HCT116 (cell line): ENCODE measurements around the gene ART3. TPM values are rescaled to one million over a fixed set of nuclear protein-coding genes. Genes with fewer than 3 reads are reported as not detected.

ENCODE experiments used
- ATAC-seq: fragments of 200-7000 bp; cut with Tn5 transposase; 2 replicates; pipeline ENCODE4 v1.9.1; 2020; ENCODE audit warnings: mild to moderate bottlenecking, moderate library complexity
- BruUV-seq: library from RNA; stranded (reverse); fragments of 400-500 nt; replicated peaks from 2 replicates; lab custom pipeline; 2021; lab: Mats Ljungman, UMichigan
- CTCF ChIA-PET: fragments of 300-600 bp; sonication (Branson Sonifier 250); formaldehyde crosslinking; loops from one replicate; lab custom pipeline; 2021; ENCODE audit warnings: antibody characterized with exemption; lab: Charles Lee
- POLR2A ChIA-PET: fragments of 300-600, 350-600 bp; sonication (Branson Sonifier 250); formaldehyde crosslinking; loops from one replicate; lab custom pipeline; 2021; ENCODE audit warnings: antibody characterized with exemption; lab: Charles Lee
- RAD21 ChIA-PET, 2 experiments: fragments of 300-600 bp; sonication (Branson Sonifier 250); formaldehyde crosslinking; loops; one replicate each; lab custom pipeline; 2023; ENCODE audit warnings: low total read pairs in 2 of 2; ENCODE audit not compliant: uncharacterized antibody in 2 of 2, unreplicated experiment in 2 of 2, low non-redundant PET in 1 of 2; lab: Charles Lee
- DNase-seq: peaks from one replicate; pipeline ENCODE4 v3.0.0-alpha.2; 2010; ENCODE audit warnings: low read depth, low spot score
- H2AFZ ChIP-seq: fragments of 200-600 bp; shearing (Covaris generic), sonication (generic); 2 replicates; pipeline ENCODE4 v1.6.1; 2017; ENCODE audit warnings: low read depth, mixed run types, mixed read lengths, antibody characterized with exemption, low read length; ENCODE audit not compliant: poor library complexity, severe bottlenecking
- H3K27ac ChIP-seq: 2 replicates; pipeline ENCODE4 v1.5.1; 2012; ENCODE audit warnings: low read depth, low read length
- H3K27me3 ChIP-seq: fragments of 200-600 bp; sonication (generic); 2 replicates; pipeline ENCODE4 v1.6.1; 2016; ENCODE audit warnings: mixed run types, low read length, mixed read lengths; ENCODE audit not compliant: insufficient read depth
- H3K36me3 ChIP-seq, 2 experiments: fragments of 200-500 bp in 1 of 2; fragments of 200-600 bp in 1 of 2; sonication (Bioruptor generic) in 1 of 2; sonication (generic) in 1 of 2; 2 replicates each; pipeline versions ENCODE4 v1.5.1 to v1.6.1; 2014 to 2016; ENCODE audit warnings: low read length in 2 of 2, inconsistent platforms in 1 of 2, mixed read lengths in 1 of 2, mixed run types in 1 of 2; ENCODE audit not compliant: insufficient read depth in 2 of 2, control insufficient read depth in 1 of 2
- H3K4me1 ChIP-seq, 2 experiments: fragments of 200-600 bp in 1 of 2; sonication (generic) in 1 of 2; 2 replicates each; pipeline versions ENCODE4 v1.5.1 to v1.6.1; 2012 to 2017; ENCODE audit warnings: low read length in 2 of 2, inconsistent platforms in 1 of 2, mild to moderate bottlenecking in 1 of 2, mixed read lengths in 1 of 2, mixed run types in 1 of 2, moderate library complexity in 1 of 2; ENCODE audit not compliant: insufficient read depth in 2 of 2, control insufficient read depth in 1 of 2
- H3K4me2 ChIP-seq: fragments of 200-600 bp; sonication (generic); 2 replicates; pipeline ENCODE4 v1.6.1; 2017; ENCODE audit warnings: mixed run types, low read length, mixed read lengths
- H3K4me3 ChIP-seq, 2 experiments: fragments of 200-600 bp in 1 of 2; sonication (generic) in 1 of 2; replicated peaks in 1 of 2; 2 replicates each; pipeline ENCODE4 v1.5.1; 2011 to 2016; ENCODE audit warnings: low read length in 2 of 2, control low read depth in 1 of 2, low read depth in 1 of 2, mild to moderate bottlenecking in 1 of 2, mixed read lengths in 1 of 2, mixed run types in 1 of 2
- H3K79me2 ChIP-seq: fragments of 200-600 bp; sonication (generic); 2 replicates; pipeline ENCODE4 v1.6.1; 2017; ENCODE audit warnings: mild to moderate bottlenecking, mixed run types, low read length, moderate library complexity, mixed read lengths; ENCODE audit not compliant: insufficient read depth
- H3K9ac ChIP-seq: fragments of 200-600 bp; sonication (generic); 2 replicates; pipeline ENCODE4 v1.6.1; 2016; ENCODE audit warnings: low read length, mixed read lengths
- H3K9me2 ChIP-seq: fragments of 200-600 bp; sonication (generic), shearing (Covaris generic); 2 replicates; pipeline ENCODE4 v1.6.1; 2017; ENCODE audit warnings: mixed run types, mild to moderate bottlenecking, moderate library complexity; ENCODE audit not compliant: insufficient read depth
- H3K9me3 ChIP-seq, 2 experiments: fragments of 200-500 bp in 1 of 2; fragments of 200-600 bp in 1 of 2; sonication (Bioruptor generic) in 1 of 2; sonication (generic) in 1 of 2; 2 replicates each; pipeline ENCODE4 v1.6.1; 2014 to 2017; ENCODE audit warnings: low read length in 2 of 2, mixed read lengths in 2 of 2, inconsistent platforms in 1 of 2, low read depth in 1 of 2, mild to moderate bottlenecking in 1 of 2, mixed run types in 1 of 2, moderate library complexity in 1 of 2; ENCODE audit not compliant: control insufficient read depth in 1 of 2, insufficient read depth in 1 of 2
- H4K20me1 ChIP-seq: fragments of 200-600 bp; sonication (generic), shearing (Covaris generic); 2 replicates; pipeline ENCODE4 v1.6.1; 2017; ENCODE audit warnings: mixed run types, mild to moderate bottlenecking, moderate library complexity; ENCODE audit not compliant: insufficient read depth
- CBX3 ChIP-seq: IDR thresholded peaks from 2 replicates; pipeline ENCODE4 v1.6.1; 2012; ENCODE audit warnings: low read depth
- EZH2phosphoT487 ChIP-seq: fragments of 200-600 bp; IDR thresholded peaks from 2 replicates; pipeline ENCODE4 v1.6.1; 2018; ENCODE audit warnings: antibody characterized with exemption, borderline replicate concordance
- POLR2A ChIP-seq: IDR thresholded peaks from 2 replicates; pipeline ENCODE4 v1.7.0; 2011; ENCODE audit warnings: borderline replicate concordance; ENCODE audit not compliant: insufficient read depth, insufficient read length; ENCODE audit errors: extremely low read depth
- SP1 ChIP-seq: IDR thresholded peaks from 2 replicates; pipeline ENCODE4 v1.6.1; 2012; ENCODE audit warnings: low read depth
- TCF7L2 ChIP-seq: IDR thresholded peaks from 2 replicates; pipeline ENCODE4 v1.7.0; 2011; ENCODE audit warnings: borderline replicate concordance, inconsistent platforms; ENCODE audit not compliant: insufficient read depth, insufficient read length; ENCODE audit errors: extremely low read depth
- YY1 ChIP-seq: IDR thresholded peaks from 2 replicates; pipeline ENCODE4 v1.6.1; 2011; ENCODE audit warnings: low read length, low read depth, moderate library complexity, mild to moderate bottlenecking; ENCODE audit not compliant: insufficient replicate concordance; ENCODE audit errors: extremely low read depth
- ZFX ChIP-seq: fragments of 450-650 bp; IDR thresholded peaks from 2 replicates; pipeline ENCODE4 v1.6.1; 2017
- intact Hi-C: fragments of 100-400 bp; cut with micrococcal nuclease; formaldehyde crosslinking; loops from 2 replicates; pipeline ENCODE4 v1.10.0; 2022
- total RNA-seq: library from RNA; stranded (reverse); gene quantifications from one replicate; pipeline ENCODE4 v1.2.1, GENCODE V29; 2021; ENCODE audit not compliant: unreplicated experiment
- TF ChIP-seq, protein P1 (sequence below): IDR thresholded peaks from 2 replicates; pipeline ENCODE4 v1.6.1; 2012
- TF ChIP-seq, protein P2 (sequence below): IDR thresholded peaks from 2 replicates; pipeline ENCODE4 v1.6.1; 2011; ENCODE audit warnings: mild to moderate bottlenecking, low read length, moderate library complexity; ENCODE audit not compliant: insufficient replicate concordance; ENCODE audit errors: extremely low read depth
- TF ChIP-seq, protein P3 (sequence below), 3 experiments: fragments of 200-600 bp in 1 of 3; sonication (generic) in 1 of 3; IDR thresholded peaks in 2 of 3; conservative IDR thresholded peaks in 1 of 3; 2 replicates each; pipeline ENCODE4 v1.5.1; 2012 to 2017; ENCODE audit warnings: low read depth in 2 of 3, low read length in 2 of 3, antibody characterized with exemption in 1 of 3, borderline replicate concordance in 1 of 3, control low read depth in 1 of 3, mild to moderate bottlenecking in 1 of 3, mixed read lengths in 1 of 3, mixed run types in 1 of 3, moderate library complexity in 1 of 3; ENCODE audit not compliant: insufficient read depth in 1 of 3

Gene ART3
- total RNA-seq, 1 experiment from 2014 or later = not detected

DNA sequence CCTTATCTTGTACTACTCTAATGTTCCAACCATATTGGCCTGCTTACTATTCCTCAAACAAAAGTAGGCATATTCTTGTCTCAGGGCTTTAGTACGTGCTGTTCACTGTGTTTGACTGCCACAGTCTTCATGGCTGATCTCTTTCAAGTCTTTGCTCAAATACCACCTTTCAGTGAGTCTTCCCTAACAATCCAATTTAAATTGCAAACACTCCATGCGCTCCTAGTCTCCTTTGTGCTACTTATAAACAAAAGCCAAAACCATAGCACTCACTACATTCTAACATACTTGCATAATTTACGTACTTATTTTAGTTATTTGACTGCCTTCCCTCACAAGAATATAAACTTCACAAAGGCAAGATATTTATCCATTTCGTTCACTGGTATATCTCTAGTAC is 1.7 kb upstream of the ART3 start:
- BruUV-seq = no TSS peak
- H3K9me3 ChIP-seq = no peaks in the 10 kb centered on the region
- ATAC-seq = no peak
- DNase-seq = no peak
- no peak overlapping the region for H2AFZ ChIP-seq
- H3K4me2 ChIP-seq = no peak overlapping the region
- no peaks in the 10 kb centered on the region for H3K27me3 ChIP-seq
- H3K79me2 ChIP-seq = no peaks in the 10 kb centered on the region
- POLR2A ChIA-PET = no interaction called here
- no peak overlapping the region for H3K9ac ChIP-seq
- no peaks in the 10 kb centered on the region for H3K4me1 ChIP-seq
- no peaks in the 10 kb centered on the region for H3K36me3 ChIP-seq
- H3K27ac ChIP-seq = no peak overlapping the region
- H3K9me2 ChIP-seq = no peaks in the 10 kb centered on the region
- H3K4me3 ChIP-seq = no peak overlapping the region
- CTCF ChIA-PET = no interaction called here
- intact Hi-C loops = no loop called here
- H4K20me1 ChIP-seq = no peaks in the 10 kb centered on the region
- TF ChIP-seq, protein P1, sequence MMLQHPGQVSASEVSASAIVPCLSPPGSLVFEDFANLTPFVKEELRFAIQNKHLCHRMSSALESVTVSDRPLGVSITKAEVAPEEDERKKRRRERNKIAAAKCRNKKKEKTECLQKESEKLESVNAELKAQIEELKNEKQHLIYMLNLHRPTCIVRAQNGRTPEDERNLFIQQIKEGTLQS = no peak
- RAD21 ChIA-PET = no interaction called here

DNA sequence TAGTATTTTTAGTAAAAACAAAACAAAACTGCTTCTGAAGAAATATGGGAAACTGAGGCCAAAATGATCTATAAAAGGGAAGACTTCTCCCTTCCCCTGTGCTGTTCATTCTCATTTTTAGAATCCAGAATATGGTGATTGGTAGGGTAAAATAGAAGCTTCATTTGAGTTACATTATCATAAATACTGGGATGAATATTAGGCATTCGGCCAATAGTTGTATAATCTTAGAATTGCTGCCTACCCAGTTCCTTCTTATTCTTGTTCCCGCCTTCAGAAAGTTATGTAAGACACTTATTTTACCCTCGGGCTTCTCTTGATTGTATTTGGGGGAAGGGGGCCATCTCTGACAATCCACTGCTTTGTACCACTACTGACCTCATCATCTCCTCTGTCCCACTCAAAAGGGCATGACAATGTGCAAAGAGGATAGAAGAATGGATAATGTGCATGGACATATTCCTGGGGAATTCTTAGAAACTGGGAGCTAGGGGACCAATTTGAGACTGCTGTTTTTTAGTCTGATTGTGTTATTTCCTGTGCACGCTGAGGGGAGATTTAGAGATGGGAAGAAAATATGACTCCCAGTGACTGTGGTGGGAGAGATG is 588 bp downstream of the ART3 start:
- CTCF ChIA-PET = no interaction called here
- no peaks in the 10 kb centered on the region for H3K9me2 ChIP-seq
- no peaks in the 10 kb centered on the region for H3K9me3 ChIP-seq
- TF ChIP-seq, protein P1 = no peak
- no peak for TF ChIP-seq TCF7L2
- no peak for TF ChIP-seq SP1
- no peak for TF ChIP-seq EZH2phosphoT487
- TF ChIP-seq, protein P2, sequence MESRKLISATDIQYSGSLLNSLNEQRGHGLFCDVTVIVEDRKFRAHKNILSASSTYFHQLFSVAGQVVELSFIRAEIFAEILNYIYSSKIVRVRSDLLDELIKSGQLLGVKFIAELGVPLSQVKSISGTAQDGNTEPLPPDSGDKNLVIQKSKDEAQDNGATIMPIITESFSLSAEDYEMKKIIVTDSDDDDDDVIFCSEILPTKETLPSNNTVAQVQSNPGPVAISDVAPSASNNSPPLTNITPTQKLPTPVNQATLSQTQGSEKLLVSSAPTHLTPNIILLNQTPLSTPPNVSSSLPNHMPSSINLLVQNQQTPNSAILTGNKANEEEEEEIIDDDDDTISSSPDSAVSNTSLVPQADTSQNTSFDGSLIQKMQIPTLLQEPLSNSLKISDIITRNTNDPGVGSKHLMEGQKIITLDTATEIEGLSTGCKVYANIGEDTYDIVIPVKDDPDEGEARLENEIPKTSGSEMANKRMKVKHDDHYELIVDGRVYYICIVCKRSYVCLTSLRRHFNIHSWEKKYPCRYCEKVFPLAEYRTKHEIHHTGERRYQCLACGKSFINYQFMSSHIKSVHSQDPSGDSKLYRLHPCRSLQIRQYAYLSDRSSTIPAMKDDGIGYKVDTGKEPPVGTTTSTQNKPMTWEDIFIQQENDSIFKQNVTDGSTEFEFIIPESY = no peak
- TF ChIP-seq POLR2A = no peak
- TF ChIP-seq, protein P3, sequence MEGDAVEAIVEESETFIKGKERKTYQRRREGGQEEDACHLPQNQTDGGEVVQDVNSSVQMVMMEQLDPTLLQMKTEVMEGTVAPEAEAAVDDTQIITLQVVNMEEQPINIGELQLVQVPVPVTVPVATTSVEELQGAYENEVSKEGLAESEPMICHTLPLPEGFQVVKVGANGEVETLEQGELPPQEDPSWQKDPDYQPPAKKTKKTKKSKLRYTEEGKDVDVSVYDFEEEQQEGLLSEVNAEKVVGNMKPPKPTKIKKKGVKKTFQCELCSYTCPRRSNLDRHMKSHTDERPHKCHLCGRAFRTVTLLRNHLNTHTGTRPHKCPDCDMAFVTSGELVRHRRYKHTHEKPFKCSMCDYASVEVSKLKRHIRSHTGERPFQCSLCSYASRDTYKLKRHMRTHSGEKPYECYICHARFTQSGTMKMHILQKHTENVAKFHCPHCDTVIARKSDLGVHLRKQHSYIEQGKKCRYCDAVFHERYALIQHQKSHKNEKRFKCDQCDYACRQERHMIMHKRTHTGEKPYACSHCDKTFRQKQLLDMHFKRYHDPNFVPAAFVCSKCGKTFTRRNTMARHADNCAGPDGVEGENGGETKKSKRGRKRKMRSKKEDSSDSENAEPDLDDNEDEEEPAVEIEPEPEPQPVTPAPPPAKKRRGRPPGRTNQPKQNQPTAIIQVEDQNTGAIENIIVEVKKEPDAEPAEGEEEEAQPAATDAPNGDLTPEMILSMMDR (IDR thresholded peaks at IDR 0.05 in 2 of 3, conservative IDR thresholded peaks at IDR 0.05 in 1 of 3; ENCODE audit: borderline replicate concordance in 1 of 3, insufficient read depth in 1 of 3, low read depth in 2 of 3, low read length in 2 of 3) = no peak
- TF ChIP-seq ZFX = no peak
- no peak for TF ChIP-seq YY1
- no peak for TF ChIP-seq CBX3
- intact Hi-C loops = no loop called here
- ATAC-seq (no peak), DNase-seq (no peak)
- H3K27me3 ChIP-seq = no peaks in the 10 kb centered on the region
- H3K27ac ChIP-seq = no peak overlapping the region
- H3K9ac ChIP-seq = no peak overlapping the region
- H3K4me1 ChIP-seq = no peaks in the 10 kb centered on the region
- H4K20me1 ChIP-seq = no peaks in the 10 kb centered on the region
- no TSS peak for BruUV-seq
- POLR2A ChIA-PET = interaction anchor here (1.3 kb wide), 1 partner anchor 12 kb away, joined by 3 read pairs; no protein-coding TSS in a partner anchor
- RAD21 ChIA-PET = no interaction called here
- no peak overlapping the region for H2AFZ ChIP-seq
- H3K4me3 ChIP-seq = no peak overlapping the region
- no peak overlapping the region for H3K4me2 ChIP-seq
- H3K79me2 ChIP-seq = no peaks in the 10 kb centered on the region
- no peaks in the 10 kb centered on the region for H3K36me3 ChIP-seq
